Thyroid gland (tissue), 4 donors: Measurements from ENCODE around the gene GNG8.

Source experiments
- CTCF ChIP-seq, 6 experiments: fragments of 200-600 bp in 3 of 6; fragments of 450-650 bp in 3 of 6; sonication (generic) in 3 of 6; IDR thresholded peaks; one replicate each; pipeline ENCODE4 v1.5.1; 2016 to 2019; ENCODE audit warnings: antibody characterized with exemption in 6 of 6, mild to moderate bottlenecking in 2 of 6, inconsistent platforms in 1 of 6, moderate library complexity in 1 of 6
- POLR2A ChIP-seq, 2 donors: fragments of 450-650 bp; IDR thresholded peaks; one replicate each; pipeline ENCODE4 v1.6.1; 2017; ENCODE audit warnings: antibody characterized with exemption in 2 of 2, mild to moderate bottlenecking in 2 of 2, moderate library complexity in 1 of 2

DNA sequence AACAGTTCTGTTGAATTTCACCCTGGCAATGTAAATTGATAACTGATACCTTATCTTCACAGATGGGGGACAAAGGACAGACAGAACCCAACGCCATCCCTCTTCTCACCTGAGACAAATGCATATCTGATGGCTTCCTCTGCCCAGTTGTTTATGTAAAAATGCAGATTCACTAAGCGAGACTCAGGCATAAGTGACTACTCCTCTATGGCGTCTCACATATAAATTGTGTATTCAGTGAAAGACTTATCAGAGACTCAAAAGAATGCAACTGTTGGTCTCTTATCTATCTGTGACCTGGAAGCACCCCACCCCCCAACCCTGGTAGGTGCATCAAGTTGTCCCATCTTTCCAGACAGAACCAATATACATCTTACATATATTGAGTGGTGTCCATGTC, 48.1 kb downstream of the GNG8 start:
- no peak for TF ChIP-seq POLR2A (IDR thresholded peaks at IDR 0.05)
- no peak for TF ChIP-seq CTCF (IDR thresholded peaks at IDR 0.05)
